H1 (cell line): ENCODE measurements around the gene MTMR6. TPM values are rescaled to one million over a fixed set of nuclear protein-coding genes. Genes with fewer than 3 reads are reported as not detected.

ENCODE experiments used
- CTCF ChIA-PET: fragments of 300-600 bp; sonication (Branson Sonifier 250); formaldehyde crosslinking; loops from one replicate; lab custom pipeline; 2021; ENCODE audit not compliant: partially characterized antibody; lab: Charles Lee
- POLR2A ChIA-PET: fragments of 300-600 bp; sonication (Branson Sonifier 250); formaldehyde crosslinking; loops from one replicate; lab custom pipeline; 2021; ENCODE audit warnings: inconsistent platforms; ENCODE audit not compliant: partially characterized antibody; lab: Charles Lee
- DNase-seq, 2 experiments: peaks; one replicate each; pipeline versions ENCODE4 v3.0.0 to v3.0.0-alpha.2; 2010 to 2022; ENCODE audit warnings: low spot score in 2 of 2, low read depth in 1 of 2, mixed read lengths in 1 of 2
- FAIRE-seq: peaks from 2 replicates; lab custom pipeline; 2011; peaks lifted over from hg19 to GRCh38; lab: Jason Lieb, UNC
- H2AFZ ChIP-seq: 2 replicates; pipeline ENCODE4 v1.8.1; 2012; ENCODE audit warnings: low read length, inconsistent platforms
- H2AK5ac ChIP-seq: 2 replicates; pipeline ENCODE4 v1.6.1; 2013; ENCODE audit warnings: low read depth, low read length
- H2BK120ac ChIP-seq: replicated peaks from 2 replicates; pipeline ENCODE3; 2013; ENCODE audit warnings: low read depth, low read length, inconsistent platforms
- H2BK12ac ChIP-seq: 2 replicates; pipeline ENCODE4 v1.6.1; 2013; ENCODE audit warnings: low read depth, low read length
- H2BK15ac ChIP-seq: 2 replicates; pipeline ENCODE4 v1.6.1; 2013; ENCODE audit warnings: low read length
- H2BK20ac ChIP-seq: 2 replicates; pipeline ENCODE4 v1.6.1; 2013; ENCODE audit warnings: low read length
- H2BK5ac ChIP-seq: 2 replicates; pipeline ENCODE4 v1.6.1; 2013; ENCODE audit warnings: low read depth, low read length
- H3K14ac ChIP-seq: 2 replicates; pipeline ENCODE4 v1.6.1; 2013; ENCODE audit warnings: inconsistent platforms; ENCODE audit not compliant: insufficient read length
- H3K18ac ChIP-seq: 2 replicates; pipeline ENCODE4 v1.6.1; 2013; ENCODE audit warnings: low read length; ENCODE audit errors: extremely low read depth
- H3K23ac ChIP-seq: 2 replicates; pipeline ENCODE4 v1.6.1; 2013; ENCODE audit warnings: inconsistent platforms; ENCODE audit not compliant: insufficient read length
- H3K23me2 ChIP-seq: 2 replicates; pipeline ENCODE4 v1.6.1; 2013; ENCODE audit warnings: low read depth, low read length
- H3K27ac ChIP-seq: 2 replicates; pipeline ENCODE4 v1.6.1; 2011; ENCODE audit warnings: low read depth, low read length, inconsistent platforms
- H3K27me3 ChIP-seq, 4 experiments: replicated peaks in 1 of 4; 1 replicate in 1 of 4; 2 replicates in 3 of 4; pipeline versions ENCODE4 v1.6.1 to v1.8.1; 2011 to 2013; ENCODE audit warnings: low read length in 3 of 4, mild to moderate bottlenecking in 3 of 4, inconsistent platforms in 2 of 4, mixed read lengths in 2 of 4, moderate library complexity in 1 of 4; ENCODE audit not compliant: control insufficient read depth in 3 of 4, insufficient read depth in 3 of 4; ENCODE audit errors: extremely low read depth in 1 of 4
- H3K36me3 ChIP-seq, 4 experiments: 2 replicates each; pipeline versions ENCODE4 v1.6.1 to v1.8.1; 2011 to 2013; ENCODE audit warnings: mild to moderate bottlenecking in 4 of 4, low read length in 3 of 4, moderate library complexity in 2 of 4, control low read depth in 1 of 4, inconsistent platforms in 1 of 4; ENCODE audit not compliant: insufficient read depth in 4 of 4, control insufficient read depth in 2 of 4
- H3K4ac ChIP-seq: replicated peaks from 2 replicates; pipeline ENCODE3; 2013; ENCODE audit warnings: low read length, low read depth, mixed read lengths, inconsistent platforms; ENCODE audit not compliant: insufficient read length
- H3K4me1 ChIP-seq, 4 experiments: replicated peaks in 1 of 4; 1 replicate in 1 of 4; 2 replicates in 3 of 4; pipeline versions ENCODE4 v1.6.1 to v1.8.1; 2011 to 2013; ENCODE audit warnings: low read length in 3 of 4, inconsistent platforms in 2 of 4, mixed read lengths in 1 of 4; ENCODE audit not compliant: insufficient read depth in 4 of 4, control insufficient read depth in 3 of 4
- H3K4me2 ChIP-seq, 2 experiments: 2 replicates each; pipeline versions ENCODE4 v1.6.1 to v1.8.1; 2011 to 2013; ENCODE audit warnings: low read depth in 2 of 2, low read length in 2 of 2, control low read depth in 1 of 2, inconsistent platforms in 1 of 2, mild to moderate bottlenecking in 1 of 2; ENCODE audit not compliant: insufficient read depth in 1 of 2
- H3K4me3 ChIP-seq, 4 experiments: fragments of 200-600, 300-600 bp in 1 of 4; sonication (generic), shearing (Covaris generic), sonication (Bioruptor Twin) in 1 of 4; 2 replicates each; pipeline versions ENCODE4 v1.5.1 to v1.8.1; 2011 to 2016; ENCODE audit warnings: low read length in 4 of 4, low read depth in 3 of 4, control low read depth in 2 of 4, inconsistent platforms in 2 of 4, mild to moderate bottlenecking in 2 of 4, mixed read lengths in 1 of 4, moderate library complexity in 1 of 4; ENCODE audit not compliant: insufficient read depth in 2 of 4; ENCODE audit errors: extremely low read depth in 1 of 4
- H3K56ac ChIP-seq: replicated peaks from 2 replicates; pipeline ENCODE3; 2013; ENCODE audit warnings: low read depth, mild to moderate bottlenecking, mixed read lengths, low read length, inconsistent platforms; ENCODE audit not compliant: insufficient read length
- H3K79me1 ChIP-seq: 2 replicates; pipeline ENCODE4 v1.6.1; 2013; ENCODE audit warnings: low read depth, low read length, control low read depth
- H3K79me2 ChIP-seq, 2 experiments: 2 replicates each; pipeline versions ENCODE4 v1.6.1 to v1.8.1; 2012 to 2013; ENCODE audit warnings: low read length in 2 of 2, mild to moderate bottlenecking in 2 of 2, inconsistent platforms in 1 of 2; ENCODE audit not compliant: insufficient read depth in 2 of 2, control insufficient read depth in 1 of 2
- H3K9ac ChIP-seq, 4 experiments: replicated peaks in 1 of 4; 1 replicate in 1 of 4; 2 replicates in 3 of 4; pipeline versions ENCODE4 v1.6.1 to v1.8.1; 2011 to 2013; ENCODE audit warnings: low read depth in 3 of 4, low read length in 3 of 4, control low read depth in 2 of 4, mild to moderate bottlenecking in 2 of 4, moderate library complexity in 2 of 4, inconsistent platforms in 1 of 4; ENCODE audit errors: extremely low read depth in 1 of 4
- H3K9me3 ChIP-seq, 2 experiments: 2 replicates each; pipeline versions ENCODE4 v1.6.1 to v1.8.1; 2012 to 2013; ENCODE audit warnings: mild to moderate bottlenecking in 2 of 2, moderate library complexity in 2 of 2, control low read depth in 1 of 2, inconsistent platforms in 1 of 2, low read depth in 1 of 2, low read length in 1 of 2, mixed read lengths in 1 of 2; ENCODE audit not compliant: insufficient read depth in 2 of 2
- H4K20me1 ChIP-seq, 2 experiments: replicated peaks in 1 of 2; 2 replicates each; pipeline versions ENCODE3 to v1.8.1; 2011 to 2013; ENCODE audit warnings: inconsistent platforms in 2 of 2, low read length in 2 of 2, mild to moderate bottlenecking in 1 of 2; ENCODE audit not compliant: insufficient read depth in 2 of 2, control insufficient read depth in 1 of 2
- H4K5ac ChIP-seq: 2 replicates; pipeline ENCODE4 v1.6.1; 2013; ENCODE audit warnings: low read length, low read depth, mixed read lengths, inconsistent platforms; ENCODE audit not compliant: insufficient read length
- H4K8ac ChIP-seq: 2 replicates; pipeline ENCODE4 v1.8.0; 2013; ENCODE audit warnings: mild to moderate bottlenecking, moderate library complexity, low read length, inconsistent platforms; ENCODE audit not compliant: insufficient read depth; ENCODE audit errors: extremely low read depth
- H4K91ac ChIP-seq: replicated peaks from 2 replicates; pipeline ENCODE3; 2013; ENCODE audit warnings: low read length, mixed read lengths, inconsistent platforms; ENCODE audit not compliant: insufficient read length
- KDM1A ChIP-seq: fragments of 200-600, 300-600 bp; sonication (generic); IDR thresholded peaks from 2 replicates; pipeline ENCODE4 v1.7.1; 2016; ENCODE audit warnings: mild to moderate bottlenecking, low read length, borderline replicate concordance
- SP4 ChIP-seq: IDR thresholded peaks from 2 replicates; pipeline ENCODE4 v1.6.1; 2012; ENCODE audit warnings: low read length, inconsistent platforms
- WGBS, 2 experiments: shearing (Covaris generic) in 1 of 2; methylation state at CpG; one replicate each; pipeline versions ENCODE4 v1.1.6 to v1.1.7; 2013 to 2015; ENCODE audit warnings: low lambda C conversion rate in 2 of 2, mixed read lengths in 2 of 2, inconsistent platforms in 1 of 2, low coverage in 1 of 2, missing lambda C conversion rate in 1 of 2; ENCODE audit not compliant: insufficient replicate concordance in 2 of 2, insufficient coverage in 1 of 2, insufficient read length in 1 of 2; ENCODE audit errors: extremely low coverage in 1 of 2, missing lambda C conversion rate in 1 of 2; 5-methylcytosine and 5-hydroxymethylcytosine counted together
- polyA plus RNA-seq, 7 experiments: library from polyadenylated mRNA; depleted of rRNA in 3 of 7; stranded (reverse) in 5 of 7; unstranded in 2 of 7; fragments of >200 nt in 5 of 7; fragments of 200-250 nt in 2 of 7; gene quantifications; 1 replicate in 5 of 7; 2 replicates in 1 of 7; 4 replicates in 1 of 7; pipeline versions ENCODE4 v1.2.1 to v1.2.3, GENCODE V29; 2011 to 2013; ENCODE audit warnings: missing spikeins in 2 of 7, mixed read lengths in 2 of 7
- total RNA-seq: library from RNA; stranded (reverse); fragmentation: NEBNext Ultra II Directional; extraction: Animal tissue kit (Norgen Biotek cat#: 25700); gene quantifications from 2 replicates; pipeline ENCODE4 v1.2.1, GENCODE V29; 2021

MTMR6 gene
- total and polyA plus RNA-seq, 2 of the 8 experiments (the other 6 are each of a cell fraction or from before 2014, with no cell fraction given) = 2.1 to 8.4 TPM

- Histone ChIP-seq H3K79me2 (no peaks in the 10 kb centered on the region), H3K27me3 (peaks cover 0 to 3% (median 1%) of the 10 kb centered on the region in 4 experiments; a peak in 1 of 7 replicates)
- CTCF ChIA-PET = no interaction called here
Observed at GRCh38 chr13:25295701-25296100, 8.4 kb upstream of the MTMR6 start.

More at GRCh38 chr13:25295701-25296100, 8.4 kb upstream of the MTMR6 start:
- H3K14ac ChIP-seq = no peak overlapping the region
- DNase-seq (no peak), FAIRE-seq (no peak)
- no peak overlapping the region for H2AK5ac ChIP-seq
- no peak overlapping the region for H3K27ac ChIP-seq
- no peak overlapping the region for H4K91ac ChIP-seq
- no peak overlapping the region for H2BK120ac ChIP-seq
- no peaks in the 10 kb centered on the region for H3K36me3 ChIP-seq
- no peak overlapping the region for H2AFZ ChIP-seq
- H3K4ac ChIP-seq = no peak overlapping the region
- no peak overlapping the region for H4K8ac ChIP-seq
- no peaks in the 10 kb centered on the region for H3K79me1 ChIP-seq
- POLR2A ChIA-PET = interaction anchor here (0.7 kb wide), 1 partner anchor 45 kb away, joined by 3 read pairs; no protein-coding TSS in a partner anchor
- no peak overlapping the region for H2BK15ac ChIP-seq
- peaks cover 0 to under 1% (median 0%) of the 10 kb centered on the region in 4 experiments; a peak in 1 of 7 replicates for H3K4me1 ChIP-seq
- no peak overlapping the region for H3K9ac ChIP-seq
- no peak overlapping the region for H3K23ac ChIP-seq
- no peak overlapping the region for H3K18ac ChIP-seq
- no peaks in the 10 kb centered on the region for H3K9me3 ChIP-seq
- no peak overlapping the region for H2BK5ac ChIP-seq
- no peak overlapping the region for H2BK20ac ChIP-seq
- no peak overlapping the region for H2BK12ac ChIP-seq
- no peak for TF ChIP-seq SP4
- TF ChIP-seq KDM1A = no peak
- H3K4me2 ChIP-seq = no peak overlapping the region
- no peak overlapping the region for H3K4me3 ChIP-seq
- no peak overlapping the region for H4K5ac ChIP-seq
- 67% methylated on average over 3 of the region's 3 CpGs; no CpG with 5 or more reads in 1 of the 2 experiments for WGBS, 2 experiments
- no peaks in the 10 kb centered on the region for H4K20me1 ChIP-seq
- H3K56ac ChIP-seq = no peak overlapping the region
- no peaks in the 10 kb centered on the region; the same call in 1 of the 2 replicates for H3K23me2 ChIP-seq
